GM18868 (cell line): Measurements from ENCODE around the gene UBN1.
"Not testable (repeated sequence)": the region's sequence is repeated elsewhere in the genome, so short reads cannot be mapped to it uniquely, and the experiment has no call there.

Source experiments
- ATAC-seq: cut with Tn5 transposase; IDR thresholded peaks from one replicate; pipeline ENCODE4 v1.9.1; 2021; ENCODE audit warnings: mild to moderate bottlenecking, moderate library complexity; ENCODE audit not compliant: unreplicated experiment

Gene UBN1

DNA sequence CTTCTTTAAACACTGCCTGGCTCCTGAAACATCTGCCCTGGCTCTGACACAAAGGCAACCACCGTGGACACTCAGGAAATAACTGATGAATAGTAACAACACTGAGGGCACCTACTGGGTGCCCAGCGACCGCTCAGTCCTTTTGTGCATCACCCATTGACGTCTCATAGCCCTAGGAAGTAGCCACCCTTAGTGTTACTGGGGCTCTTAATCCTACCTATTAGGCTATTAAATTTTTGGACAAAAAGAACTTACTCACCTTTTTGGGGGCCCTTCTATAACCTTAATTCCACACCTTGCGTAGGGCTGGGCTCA lies 78.0 kb downstream of the UBN1 start:
- ATAC-seq = no peak

DNA sequence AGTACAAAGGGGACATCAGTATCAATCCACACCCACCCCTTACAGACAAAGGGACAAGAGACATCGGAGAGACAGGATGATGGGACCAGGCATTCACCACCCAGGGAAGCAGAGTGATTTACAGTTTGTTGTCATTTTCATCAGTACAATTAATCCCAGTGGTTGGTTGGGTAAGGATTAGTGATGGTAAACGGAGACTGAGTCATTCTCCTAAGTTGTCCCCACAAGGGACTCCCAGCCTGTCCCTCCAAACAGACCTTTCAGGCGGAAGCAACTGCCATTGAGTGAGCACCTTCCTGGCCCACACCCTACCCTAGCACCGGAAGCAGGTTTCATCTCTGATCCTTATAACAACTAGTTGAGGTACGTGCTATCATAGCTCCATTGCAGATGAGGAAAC lies 78.5 kb downstream of the UBN1 start:
- no peak for ATAC-seq

DNA sequence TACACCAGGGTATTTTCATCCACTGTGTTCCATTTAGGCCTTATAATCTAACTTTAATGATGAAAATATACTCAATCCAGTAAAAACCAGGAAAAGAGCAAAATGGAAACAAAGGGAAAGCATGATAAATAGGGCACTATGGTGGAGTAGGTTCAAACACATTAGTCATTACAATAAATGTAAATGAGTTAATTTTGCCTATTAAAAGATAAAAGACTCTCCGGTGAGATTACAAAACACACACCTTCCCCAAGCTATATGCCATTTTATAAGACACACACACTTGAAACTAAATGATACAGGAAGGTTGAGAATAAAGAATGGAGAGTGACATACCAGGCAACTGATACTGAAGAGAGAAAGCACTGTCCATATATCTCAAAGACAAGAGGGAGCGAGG lies 79.6 kb downstream of the UBN1 start:
- no peak for ATAC-seq

GRCh38 chr16:4927661-4928060 lies 80.4 kb downstream of the UBN1 start:
- no peak for ATAC-seq

DNA sequence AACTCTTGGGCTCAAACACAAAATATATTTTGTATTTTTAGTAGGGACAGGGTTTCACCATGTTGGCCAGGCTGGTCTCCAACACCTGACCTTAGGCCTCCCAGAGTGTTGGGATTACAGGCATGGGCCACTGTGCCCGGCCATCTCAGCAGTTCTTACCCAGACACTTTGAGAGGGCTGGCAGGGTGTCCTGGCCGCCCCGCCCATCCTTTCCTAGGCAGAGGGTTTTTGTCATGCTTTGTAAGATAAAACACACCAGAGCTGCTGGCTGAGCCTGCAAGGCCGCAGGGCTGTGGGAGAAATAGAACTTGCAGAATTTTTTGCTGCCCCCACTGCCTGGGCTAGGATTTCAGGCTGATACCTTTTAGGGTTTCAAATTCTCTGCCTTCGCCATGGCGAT lies 80.9 kb downstream of the UBN1 start:
- ATAC-seq = no peak

DNA sequence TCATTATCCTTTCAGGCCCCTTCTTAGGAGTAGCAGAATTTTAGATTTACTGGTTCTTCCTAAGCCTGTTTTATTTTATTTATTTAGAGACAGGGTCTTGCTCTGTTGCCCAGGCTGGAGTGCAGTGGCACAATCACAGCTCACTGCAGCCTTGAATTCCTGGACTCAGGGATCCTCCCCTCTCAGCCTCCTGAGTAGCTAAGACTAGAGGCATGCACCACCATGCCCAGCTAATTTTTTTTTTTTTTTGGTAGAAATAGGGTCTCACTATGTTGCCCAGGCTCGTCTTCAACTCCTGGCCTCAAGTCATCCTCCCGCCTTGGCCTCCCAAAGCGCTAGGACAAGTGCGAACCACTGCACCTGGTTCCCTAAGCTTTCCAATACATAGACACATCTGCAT lies 82.3 kb downstream of the UBN1 start:
- ATAC-seq = not testable (repeated sequence)

DNA sequence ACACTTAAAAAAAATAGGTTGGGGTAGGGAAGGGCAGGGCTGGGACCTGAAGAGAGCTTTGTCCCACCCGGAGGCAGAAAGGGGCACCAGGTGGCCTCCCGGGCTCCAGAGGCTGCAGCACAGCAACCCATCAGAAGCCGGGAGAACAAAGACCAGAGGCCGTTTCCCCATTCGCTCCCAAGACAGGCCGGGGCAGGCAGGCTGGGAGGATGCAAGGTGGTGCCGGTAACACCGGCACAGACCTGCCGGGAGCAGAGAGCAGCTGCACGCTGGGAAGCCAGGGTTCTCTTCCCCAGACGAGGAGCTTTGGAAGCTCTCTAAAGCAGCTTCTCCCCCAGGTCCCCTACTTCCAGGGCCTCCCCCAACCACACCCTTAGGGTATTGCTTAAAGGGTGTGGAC lies 84.1 kb downstream of the UBN1 start:
- ATAC-seq = no peak
